Gastrocnemius medialis (tissue), 4 donors: ENCODE results near the gene SWT1.
"Not testable (repeated sequence)": the region's sequence is repeated elsewhere in the genome, so short reads cannot be mapped to it uniquely, and the experiment has no call there.

Experiments used
- POLR2A ChIP-seq, 2 donors: fragments of 450-650 bp; IDR thresholded peaks; one replicate each; pipeline ENCODE4 v1.6.1; 2017; ENCODE audit warnings: antibody characterized with exemption in 2 of 2, mild to moderate bottlenecking in 2 of 2, moderate library complexity in 2 of 2
- TF ChIP-seq, protein P1 (sequence below), 5 experiments: fragments of 450-650 bp in 3 of 5; fragments of 200-600 bp in 2 of 5; sonication (generic) in 2 of 5; IDR thresholded peaks in 4 of 5; conservative IDR thresholded peaks in 1 of 5; 1 replicate in 4 of 5; 2 replicates in 1 of 5; pipeline ENCODE4 v1.5.1; 2016 to 2019; ENCODE audit warnings: antibody characterized with exemption in 5 of 5, mild to moderate bottlenecking in 3 of 5, moderate library complexity in 3 of 5

GRCh38 chr1:185257116-185257949 lies 100.4 kb downstream of the SWT1 start:
- not testable (repeated sequence) for TF ChIP-seq POLR2A (IDR thresholded peaks at IDR 0.05)
- TF ChIP-seq, protein P1, sequence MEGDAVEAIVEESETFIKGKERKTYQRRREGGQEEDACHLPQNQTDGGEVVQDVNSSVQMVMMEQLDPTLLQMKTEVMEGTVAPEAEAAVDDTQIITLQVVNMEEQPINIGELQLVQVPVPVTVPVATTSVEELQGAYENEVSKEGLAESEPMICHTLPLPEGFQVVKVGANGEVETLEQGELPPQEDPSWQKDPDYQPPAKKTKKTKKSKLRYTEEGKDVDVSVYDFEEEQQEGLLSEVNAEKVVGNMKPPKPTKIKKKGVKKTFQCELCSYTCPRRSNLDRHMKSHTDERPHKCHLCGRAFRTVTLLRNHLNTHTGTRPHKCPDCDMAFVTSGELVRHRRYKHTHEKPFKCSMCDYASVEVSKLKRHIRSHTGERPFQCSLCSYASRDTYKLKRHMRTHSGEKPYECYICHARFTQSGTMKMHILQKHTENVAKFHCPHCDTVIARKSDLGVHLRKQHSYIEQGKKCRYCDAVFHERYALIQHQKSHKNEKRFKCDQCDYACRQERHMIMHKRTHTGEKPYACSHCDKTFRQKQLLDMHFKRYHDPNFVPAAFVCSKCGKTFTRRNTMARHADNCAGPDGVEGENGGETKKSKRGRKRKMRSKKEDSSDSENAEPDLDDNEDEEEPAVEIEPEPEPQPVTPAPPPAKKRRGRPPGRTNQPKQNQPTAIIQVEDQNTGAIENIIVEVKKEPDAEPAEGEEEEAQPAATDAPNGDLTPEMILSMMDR (IDR thresholded peaks at IDR 0.05 in 4 of 5, conservative IDR thresholded peaks at IDR 0.05 in 1 of 5): not testable (repeated sequence)
